Ishikawa (cell line): Measurements from ENCODE around the gene KIZ.

Source experiments
- FOXM1 ChIP-seq: IDR thresholded peaks from 2 replicates; pipeline ENCODE4 v1.6.1; 2012; ENCODE audit warnings: low read depth, borderline replicate concordance
- MAX ChIP-seq: IDR thresholded peaks from 2 replicates; pipeline ENCODE4 v1.6.1; 2012
- RAD21 ChIP-seq: IDR thresholded peaks from 2 replicates; pipeline ENCODE4 v1.6.1; 2012; ENCODE audit warnings: low read depth
- REST ChIP-seq: IDR thresholded peaks from 2 replicates; pipeline ENCODE4 v1.6.1; 2012; ENCODE audit warnings: low read depth, mild to moderate bottlenecking
- TEAD4 ChIP-seq: IDR thresholded peaks from 2 replicates; pipeline ENCODE4 v1.6.1; 2012

DNA sequence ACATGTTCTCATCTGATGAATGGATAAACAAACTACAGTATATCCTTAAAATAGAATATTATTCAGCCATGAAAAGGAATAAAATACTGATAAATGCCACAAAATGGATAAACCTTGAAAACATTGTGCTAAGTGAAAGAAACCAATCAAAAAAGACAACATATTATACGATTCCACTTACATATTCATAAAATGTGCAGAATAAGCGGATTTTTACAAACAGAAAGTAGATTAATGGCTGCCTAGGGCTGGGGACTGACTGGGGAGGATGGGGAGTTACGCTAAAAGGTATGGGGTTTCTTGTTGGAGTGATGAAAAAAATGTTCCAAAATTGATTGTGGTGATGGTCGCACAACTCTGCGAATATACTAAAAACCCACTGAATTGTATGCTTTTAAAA is 29.4 kb downstream of the KIZ start:
- TF ChIP-seq RAD21 (no peak), TEAD4 (no peak), FOXM1 (no peak), REST (no peak), MAX (no peak)
